Measurements from ENCODE around the gene UBE2L5.

GRCh38 chr13:30438286-30438685, 16.0 kb downstream of the UBE2L5 start:
- no peak for TF ChIP-seq EZH2 (IDR thresholded peaks at IDR 0.05; ENCODE audit: low read length, missing control alignments)
- no peak for TF ChIP-seq CTCF (conservative IDR thresholded peaks at IDR 0.05 in 1 of 2, IDR thresholded peaks at IDR 0.05 in 1 of 2; ENCODE audit: low read depth in 1 of 2, low read length in 2 of 2)
